HepG2 (cell line): ENCODE results near the gene VAMP8. TPM values are rescaled to one million over a fixed set of nuclear protein-coding genes. Genes with fewer than 3 reads are reported as not detected.

Experiments used
- ELF3 ChIP-seq: IDR thresholded peaks from 2 replicates; pipeline ENCODE4 v1.6.1; 2016; ENCODE audit warnings: missing genetic modification reagents, missing compliant biosample characterization
- FOSL1 ChIP-seq: sonication (generic); formaldehyde crosslinking; IDR thresholded peaks from 2 replicates; pipeline ENCODE4 v1.9.0; 2021; ENCODE audit warnings: missing genetic modification reagents, borderline replicate concordance
- NFRKB ChIP-seq: fragments of 450-650 bp; IDR thresholded peaks from 2 replicates; pipeline ENCODE4 v1.6.1; 2017
- POGZ ChIP-seq: sonication (generic); formaldehyde crosslinking; IDR thresholded peaks from 2 replicates; pipeline ENCODE4 v1.4.0; 2020; ENCODE audit warnings: mild to moderate bottlenecking, missing genetic modification reagents
- SOX6 ChIP-seq, 2 experiments: fragments of 450-650 bp in 1 of 2; sonication (generic) in 1 of 2; formaldehyde crosslinking in 1 of 2; IDR thresholded peaks; 2 replicates each; pipeline versions ENCODE4 v1.4.0 to v1.6.1; 2017 to 2020; ENCODE audit warnings: antibody characterized with exemption in 1 of 2, mild to moderate bottlenecking in 1 of 2, missing genetic modification reagents in 1 of 2
- SP4 ChIP-seq: sonication (generic); formaldehyde crosslinking; IDR thresholded peaks from 2 replicates; pipeline ENCODE4 v1.8.1; 2023; ENCODE audit warnings: mild to moderate bottlenecking, missing genetic modification reagents
- ZNF839 ChIP-seq: sonication (generic); formaldehyde crosslinking; IDR thresholded peaks from 2 replicates; pipeline ENCODE4 v1.4.0; 2020; ENCODE audit warnings: missing genetic modification reagents, mild to moderate bottlenecking, borderline replicate concordance
- ZNF891 ChIP-seq: sonication (generic); formaldehyde crosslinking; IDR thresholded peaks from 2 replicates; pipeline ENCODE4 v1.5.0; 2020; ENCODE audit warnings: mild to moderate bottlenecking, missing genetic modification reagents
- ZSCAN29 ChIP-seq: sonication (generic); formaldehyde crosslinking; conservative IDR thresholded peaks from 2 replicates; pipeline ENCODE4 v1.4.0; 2020; ENCODE audit warnings: mild to moderate bottlenecking, missing genetic modification reagents
- polyA plus RNA-seq, 8 experiments: library from polyadenylated mRNA; depleted of rRNA in 3 of 8; stranded (reverse) in 7 of 8; unstranded in 1 of 8; fragments of >200 nt; fragmentation: Illumina TruSeq in 4 of 8; extraction: Trizol in 4 of 8; gene quantifications; 2 replicates each; pipeline versions ENCODE4 v1.2.1 to v1.2.3, GENCODE V29; 2011 to 2016; ENCODE audit warnings: low read depth in 4 of 8, missing spikeins in 1 of 8, mixed read lengths in 1 of 8; ENCODE audit not compliant: insufficient read depth in 1 of 8
- total RNA-seq, 5 experiments: library from RNA; depleted of rRNA; stranded (reverse); fragments of >200 nt; fragmentation: Illumina TruSeq; extraction: Trizol; gene quantifications; 2 replicates each; pipeline ENCODE4 v1.2.3, GENCODE V29; 2016; ENCODE audit warnings: low read depth in 1 of 5
- TF ChIP-seq, protein P1 (sequence below): IDR thresholded peaks from 2 replicates; pipeline ENCODE4 v1.6.1; 2016; ENCODE audit warnings: low read depth, borderline replicate concordance
- TF ChIP-seq, protein P2 (sequence below): sonication (generic); formaldehyde crosslinking; IDR thresholded peaks from 2 replicates; pipeline ENCODE4 v1.5.0; 2020; ENCODE audit warnings: mild to moderate bottlenecking, missing genetic modification reagents, borderline replicate concordance
- TF ChIP-seq, protein P3 (sequence below): sonication (generic); formaldehyde crosslinking; IDR thresholded peaks from 2 replicates; pipeline ENCODE4 v1.5.0; 2020; ENCODE audit warnings: missing genetic modification reagents, mild to moderate bottlenecking, borderline replicate concordance
- TF ChIP-seq, protein P4 (sequence below): IDR thresholded peaks from 2 replicates; pipeline ENCODE4 v1.6.1; 2016; ENCODE audit warnings: missing compliant biosample characterization, missing genetic modification reagents, borderline replicate concordance

The VAMP8 gene
- total and polyA plus RNA-seq, 2 of the 13 experiments (the other 11 are each of a cell fraction or from before 2014, with no cell fraction given): 83.3 to 157 TPM

DNA sequence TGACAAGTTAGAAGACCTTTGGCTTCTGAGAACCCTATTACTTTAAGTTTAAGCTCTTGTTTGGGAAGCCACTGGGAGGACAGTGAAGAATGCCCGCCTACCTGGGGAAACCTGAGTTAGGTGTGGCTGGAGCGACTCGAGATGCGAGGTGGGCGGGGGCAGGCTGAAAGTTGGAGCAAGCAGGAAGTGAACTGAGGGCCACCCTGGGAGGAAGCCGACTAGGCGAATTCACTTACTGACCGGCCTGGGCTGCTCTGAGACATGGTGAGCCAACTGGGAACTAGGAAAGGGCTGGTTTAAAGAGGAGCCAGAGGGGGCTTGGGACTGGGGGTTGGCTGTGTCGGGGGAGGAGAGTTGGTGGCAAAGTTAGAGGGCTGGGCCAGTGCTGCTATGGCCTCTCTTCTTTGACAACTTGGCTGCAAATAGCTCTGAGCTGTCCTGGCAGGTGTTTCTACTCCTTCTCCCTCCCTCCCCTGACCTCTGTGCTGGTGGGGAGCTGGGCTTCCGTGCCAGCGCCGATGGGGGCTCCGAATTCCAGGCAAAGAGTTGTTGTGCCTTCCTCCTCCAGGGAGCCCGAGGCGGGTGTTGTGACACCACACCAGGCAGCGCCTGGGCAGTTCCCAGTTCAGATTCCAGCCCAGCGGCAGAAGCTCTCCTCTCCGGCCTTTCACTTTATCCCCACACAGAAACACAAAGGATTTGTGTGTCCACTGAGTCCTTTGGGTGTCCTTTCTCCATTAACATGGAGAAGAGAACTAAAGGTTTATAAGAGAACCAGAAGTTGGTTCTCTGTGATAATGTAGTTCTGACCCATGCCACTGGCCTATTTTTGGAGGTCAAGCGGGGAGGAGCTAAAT, at the start of gene VAMP8 (continued):
- TF ChIP-seq SOX6 (IDR thresholded peaks at IDR 0.05) (no peak), SOX6 (CRISPR knock-in tag; IDR thresholded peaks at IDR 0.05) (0 out of 2 replicates have a peak, but pooled peaks have one; percentile 10), ELF3 (peak; percentile 78), POGZ (CRISPR knock-in tag) (peak; percentile 15; the same call in 1 of the 2 replicates), ZNF891 (CRISPR knock-in tag) (peak; percentile 24; the same call in 1 of the 2 replicates), NFRKB (no peak), FOSL1 (no peak), ZSCAN29 (CRISPR knock-in tag) (no peak), SP4 (peak; percentile 46; the same call in 1 of the 2 replicates), ZNF839 (CRISPR knock-in tag) (peak; percentile 64; the same call in 1 of the 2 replicates)
- TF ChIP-seq, protein P1, sequence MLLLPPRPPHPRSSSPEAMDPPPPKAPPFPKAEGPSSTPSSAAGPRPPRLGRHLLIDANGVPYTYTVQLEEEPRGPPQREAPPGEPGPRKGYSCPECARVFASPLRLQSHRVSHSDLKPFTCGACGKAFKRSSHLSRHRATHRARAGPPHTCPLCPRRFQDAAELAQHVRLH (CRISPR knock-in tag): no peak
- TF ChIP-seq, protein P2, sequence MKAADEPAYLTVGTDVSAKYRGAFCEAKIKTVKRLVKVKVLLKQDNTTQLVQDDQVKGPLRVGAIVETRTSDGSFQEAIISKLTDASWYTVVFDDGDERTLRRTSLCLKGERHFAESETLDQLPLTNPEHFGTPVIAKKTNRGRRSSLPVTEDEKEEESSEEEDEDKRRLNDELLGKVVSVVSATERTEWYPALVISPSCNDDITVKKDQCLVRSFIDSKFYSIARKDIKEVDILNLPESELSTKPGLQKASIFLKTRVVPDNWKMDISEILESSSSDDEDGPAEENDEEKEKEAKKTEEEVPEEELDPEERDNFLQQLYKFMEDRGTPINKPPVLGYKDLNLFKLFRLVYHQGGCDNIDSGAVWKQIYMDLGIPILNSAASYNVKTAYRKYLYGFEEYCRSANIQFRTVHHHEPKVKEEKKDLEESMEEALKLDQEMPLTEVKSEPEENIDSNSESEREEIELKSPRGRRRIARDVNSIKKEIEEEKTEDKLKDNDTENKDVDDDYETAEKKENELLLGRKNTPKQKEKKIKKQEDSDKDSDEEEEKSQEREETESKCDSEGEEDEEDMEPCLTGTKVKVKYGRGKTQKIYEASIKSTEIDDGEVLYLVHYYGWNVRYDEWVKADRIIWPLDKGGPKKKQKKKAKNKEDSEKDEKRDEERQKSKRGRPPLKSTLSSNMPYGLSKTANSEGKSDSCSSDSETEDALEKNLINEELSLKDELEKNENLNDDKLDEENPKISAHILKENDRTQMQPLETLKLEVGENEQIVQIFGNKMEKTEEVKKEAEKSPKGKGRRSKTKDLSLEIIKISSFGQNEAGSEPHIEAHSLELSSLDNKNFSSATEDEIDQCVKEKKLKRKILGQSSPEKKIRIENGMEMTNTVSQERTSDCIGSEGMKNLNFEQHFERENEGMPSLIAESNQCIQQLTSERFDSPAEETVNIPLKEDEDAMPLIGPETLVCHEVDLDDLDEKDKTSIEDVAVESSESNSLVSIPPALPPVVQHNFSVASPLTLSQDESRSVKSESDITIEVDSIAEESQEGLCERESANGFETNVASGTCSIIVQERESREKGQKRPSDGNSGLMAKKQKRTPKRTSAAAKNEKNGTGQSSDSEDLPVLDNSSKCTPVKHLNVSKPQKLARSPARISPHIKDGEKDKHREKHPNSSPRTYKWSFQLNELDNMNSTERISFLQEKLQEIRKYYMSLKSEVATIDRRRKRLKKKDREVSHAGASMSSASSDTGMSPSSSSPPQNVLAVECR (CRISPR knock-in tag): peak; percentile 78
- TF ChIP-seq, protein P3, sequence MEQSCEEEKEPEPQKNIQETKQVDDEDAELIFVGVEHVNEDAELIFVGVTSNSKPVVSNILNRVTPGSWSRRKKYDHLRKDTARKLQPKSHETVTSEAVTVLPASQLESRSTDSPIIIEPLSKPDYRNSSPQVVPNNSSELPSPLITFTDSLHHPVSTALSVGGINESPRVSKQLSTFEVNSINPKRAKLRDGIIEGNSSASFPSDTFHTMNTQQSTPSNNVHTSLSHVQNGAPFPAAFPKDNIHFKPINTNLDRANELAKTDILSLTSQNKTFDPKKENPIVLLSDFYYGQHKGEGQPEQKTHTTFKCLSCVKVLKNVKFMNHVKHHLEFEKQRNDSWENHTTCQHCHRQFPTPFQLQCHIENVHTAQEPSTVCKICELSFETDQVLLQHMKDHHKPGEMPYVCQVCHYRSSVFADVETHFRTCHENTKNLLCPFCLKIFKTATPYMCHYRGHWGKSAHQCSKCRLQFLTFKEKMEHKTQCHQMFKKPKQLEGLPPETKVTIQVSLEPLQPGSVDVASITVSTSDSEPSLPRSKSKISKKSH (CRISPR knock-in tag): 0 out of 2 replicates have a peak, but pooled peaks have one; percentile 70
- TF ChIP-seq, protein P4, sequence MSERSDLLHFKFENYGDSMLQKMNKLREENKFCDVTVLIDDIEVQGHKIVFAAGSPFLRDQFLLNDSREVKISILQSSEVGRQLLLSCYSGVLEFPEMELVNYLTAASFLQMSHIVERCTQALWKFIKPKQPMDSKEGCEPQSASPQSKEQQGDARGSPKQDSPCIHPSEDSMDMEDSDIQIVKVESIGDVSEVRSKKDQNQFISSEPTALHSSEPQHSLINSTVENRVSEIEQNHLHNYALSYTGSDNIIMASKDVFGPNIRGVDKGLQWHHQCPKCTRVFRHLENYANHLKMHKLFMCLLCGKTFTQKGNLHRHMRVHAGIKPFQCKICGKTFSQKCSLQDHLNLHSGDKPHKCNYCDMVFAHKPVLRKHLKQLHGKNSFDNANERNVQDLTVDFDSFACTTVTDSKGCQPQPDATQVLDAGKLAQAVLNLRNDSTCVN: 0 out of 2 replicates have a peak, but pooled peaks have one; percentile 20
